ENCODE data around the gene PIKFYVE. TPM values are rescaled to one million over a fixed set of nuclear protein-coding genes. Genes with fewer than 3 reads are reported as not detected.

The PIKFYVE gene
- total RNA-seq, 1 experiment from 2014 or later = 27.2 TPM

DNA sequence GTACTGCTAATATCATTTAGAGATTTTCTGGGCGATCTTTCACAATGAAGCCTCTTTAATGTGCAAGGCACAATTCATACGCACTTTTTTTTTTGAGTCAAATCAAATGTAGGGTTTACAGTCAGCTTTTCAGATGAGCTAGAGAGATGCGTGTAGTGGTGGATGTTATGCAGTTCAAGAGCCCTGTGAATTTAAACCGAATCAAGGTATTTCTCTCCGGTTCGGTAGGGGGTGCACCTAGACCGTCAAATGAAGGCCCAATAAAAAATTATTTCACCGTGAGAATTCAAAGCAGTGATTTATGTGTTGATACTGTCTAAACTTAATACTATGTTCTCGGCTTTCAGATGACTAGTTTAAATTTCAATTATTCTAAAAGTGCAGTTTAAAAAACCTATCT lies 141.6 kb downstream of the PIKFYVE start:
- Histone ChIP-seq H2BK20ac (ENCODE audit: low read depth, low read length, poor library complexity, severe bottlenecking) (no peak overlapping the region), H2BK5ac (ENCODE audit: insufficient read length, low read length) (no peak overlapping the region), H3K4me1 (ENCODE audit: insufficient read depth, low read length) (no peaks in the 10 kb centered on the region), H3K23ac (ENCODE audit: insufficient read length, low read depth, low read length) (no peak overlapping the region), H3K14ac (ENCODE audit: insufficient read depth, low read length) (no peak overlapping the region), H4K5ac (ENCODE audit: insufficient read length, low read depth, low read length) (no peak overlapping the region), H2BK120ac (ENCODE audit: low read depth, low read length, poor library complexity, severe bottlenecking) (no peak overlapping the region), H3K4me2 (ENCODE audit: insufficient read depth, insufficient read length, low read length) (peak overlapping the region; percentile 61), H4K8ac (replicated peaks; ENCODE audit: insufficient read length, low read depth, low read length) (no peak overlapping the region), H3K79me1 (ENCODE audit: insufficient read depth, low read depth, low read length, poor library complexity, severe bottlenecking) (no peaks in the 10 kb centered on the region), H4K91ac (ENCODE audit: insufficient read length, low read depth, low read length) (no peak overlapping the region), H3K9ac (ENCODE audit: extremely low read depth, insufficient read length, low read length) (no peak overlapping the region), H3K23me2 (ENCODE audit: insufficient read length, low read depth, low read length, poor library complexity, severe bottlenecking) (peaks cover 5% of the 10 kb centered on the region), H3K27me3 (ENCODE audit: insufficient read depth, low read length) (peaks cover 13% of the 10 kb centered on the region; the same call in 1 of the 2 replicates), H3K79me2 (ENCODE audit: insufficient read depth, low read length) (no peaks in the 10 kb centered on the region), H4K20me1 (ENCODE audit: control insufficient read depth, insufficient read depth, insufficient read length) (no peaks in the 10 kb centered on the region), H2AFZ (ENCODE audit: low read length) (no peak overlapping the region), H2AK5ac (ENCODE audit: insufficient read length, low read length) (no peak overlapping the region), H3T11ph (ENCODE audit: low read length) (no peak overlapping the region), H3K18ac (ENCODE audit: insufficient read length, low read depth, low read length) (no peak overlapping the region), H3K56ac (ENCODE audit: insufficient read length, low read depth, low read length) (no peak overlapping the region), H3K9me3 (ENCODE audit: control insufficient read depth, low read depth, low read length) (no peaks in the 10 kb centered on the region), H2BK15ac (ENCODE audit: low read depth, low read length) (no peak overlapping the region), H2BK12ac (ENCODE audit: insufficient read length, low read depth, low read length) (no peak overlapping the region), H3K4ac (ENCODE audit: low read depth, low read length) (no peak overlapping the region), H3K27ac (ENCODE audit: insufficient read length, low read depth, low read length) (no peak overlapping the region)
- WGBS (ENCODE audit: extremely low coverage, insufficient read length, low lambda C conversion rate) = no CpG with 5 or more reads among the region's 9 CpGs
- no peaks in the 10 kb centered on the region for H3K36me3 Mint-ChIP-seq (ENCODE audit: insufficient read depth in 1 of 3, low read depth in 3 of 3)
- TF ChIP-seq CTCF (conservative IDR thresholded peaks at IDR 0.05) = peak; percentile 68
- H3K4me1 Mint-ChIP-seq = peaks cover 6% of the 10 kb centered on the region in 2 experiments; a peak in 3 of 4 replicates
- no peak for DNase-seq
- H3K4me3 Mint-ChIP-seq = peak overlapping the region in 1 of 2 experiments; percentile 72; a peak in 2 of 5 replicates
- H3K27ac Mint-ChIP-seq = no peak overlapping the region
- no peaks in the 10 kb centered on the region for H3K9me3 Mint-ChIP-seq
- H3K27me3 Mint-ChIP-seq (ENCODE audit: low read depth) = peaks cover 43% of the 10 kb centered on the region

Other genes starting within 250 kb of the PIKFYVE start
- gene PLEKHM3, start 240.7 kb upstream of the PIKFYVE start, total RNA-seq (2021) = 7.3 and 7.5 TPM in 2 replicates
- gene CRYGD, start 141.7 kb upstream of the PIKFYVE start, total RNA-seq (2021) = not detected in 2 replicates
- gene CRYGC, start 136.4 kb upstream of the PIKFYVE start, total RNA-seq (2021) = not detected in 2 replicates
- 0.86 TPM in 1 of 2 replicates, not detected in the other for gene CRYGB, start 120.1 kb upstream of the PIKFYVE start, total RNA-seq (2021)
- not detected in 2 replicates for gene CRYGA, start 102.7 kb upstream of the PIKFYVE start, total RNA-seq (2021)
- not detected in 2 replicates for gene C2orf80, start 76.2 kb upstream of the PIKFYVE start, total RNA-seq (2021)
- 232 and 234 TPM in 2 replicates for gene IDH1, start 11.2 kb upstream of the PIKFYVE start, total RNA-seq (2021)
- 0.20 and 0.29 TPM in 2 replicates for gene PTH2R, start 140.5 kb downstream of the PIKFYVE start, total RNA-seq (2021)